Mesenchymal stem cell (in vitro differentiated cells and primary cell): ENCODE results near the gene UPK3A.

Source experiments
- DNase-seq: peaks from one replicate; pipeline ENCODE4 v3.0.0-alpha.2; 2013
- H2AFZ ChIP-seq: one replicate; pipeline ENCODE4 v1.6.1; 2013; ENCODE audit warnings: low read depth, mild to moderate bottlenecking, control low read depth, inconsistent platforms, low read length, moderate library complexity
- H2AK5ac ChIP-seq: 2 replicates; pipeline ENCODE4 v1.6.1; 2013; ENCODE audit warnings: low read length, moderate library complexity, mild to moderate bottlenecking, inconsistent platforms; ENCODE audit not compliant: severe bottlenecking
- H2BK120ac ChIP-seq: one replicate; pipeline ENCODE4 v1.6.1; 2013; ENCODE audit warnings: low read depth, mild to moderate bottlenecking, inconsistent platforms, low read length, moderate library complexity
- H2BK12ac ChIP-seq, 2 experiments: one replicate each; pipeline ENCODE4 v1.6.1; 2013; ENCODE audit warnings: inconsistent platforms in 2 of 2, low read length in 2 of 2, mild to moderate bottlenecking in 2 of 2, moderate library complexity in 2 of 2, control low read depth in 1 of 2
- H2BK15ac ChIP-seq: one replicate; pipeline ENCODE4 v1.6.1; 2013; ENCODE audit warnings: mild to moderate bottlenecking, low read depth, inconsistent platforms; ENCODE audit not compliant: poor library complexity, severe bottlenecking
- H2BK5ac ChIP-seq: 2 replicates; pipeline ENCODE4 v1.6.1; 2013; ENCODE audit warnings: low read depth, mild to moderate bottlenecking, low read length, control low read depth, inconsistent platforms; ENCODE audit not compliant: poor library complexity, severe bottlenecking
- H3K14ac ChIP-seq, 2 experiments: one replicate each; pipeline ENCODE4 v1.6.1; 2013; ENCODE audit warnings: inconsistent platforms in 2 of 2, low read length in 2 of 2, control low read depth in 1 of 2, mild to moderate bottlenecking in 1 of 2, moderate library complexity in 1 of 2
- H3K18ac ChIP-seq, 2 experiments: one replicate each; pipeline ENCODE4 v1.6.1; 2013; ENCODE audit warnings: inconsistent platforms in 2 of 2, low read length in 2 of 2, control low read depth in 1 of 2, low read depth in 1 of 2, mild to moderate bottlenecking in 1 of 2
- H3K23ac ChIP-seq, 2 experiments: one replicate each; pipeline ENCODE4 v1.6.1; 2013; ENCODE audit warnings: inconsistent platforms in 2 of 2, low read length in 2 of 2, mild to moderate bottlenecking in 2 of 2, moderate library complexity in 2 of 2, control low read depth in 1 of 2
- H3K27ac ChIP-seq: 2 replicates; pipeline ENCODE4 v1.5.1; 2013; ENCODE audit warnings: mild to moderate bottlenecking, moderate library complexity, low read length, control low read depth, inconsistent platforms; ENCODE audit not compliant: poor library complexity, severe bottlenecking
- H3K27me3 ChIP-seq, 2 experiments: 2 replicates each; pipeline versions ENCODE4 v1.6.1 to v1.7.0; 2013; ENCODE audit warnings: low read length in 2 of 2, mild to moderate bottlenecking in 2 of 2, moderate library complexity in 2 of 2, control low read depth in 1 of 2, inconsistent platforms in 1 of 2; ENCODE audit not compliant: control insufficient read depth in 1 of 2, insufficient read depth in 1 of 2
- H3K36me3 ChIP-seq, 2 experiments: 2 replicates each; pipeline versions ENCODE4 v1.6.1 to v1.7.0; 2013; ENCODE audit warnings: low read length in 2 of 2, control low read depth in 1 of 2, inconsistent platforms in 1 of 2, low read depth in 1 of 2, mild to moderate bottlenecking in 1 of 2; ENCODE audit not compliant: insufficient read depth in 2 of 2, control insufficient read depth in 1 of 2
- H3K4ac ChIP-seq, 2 experiments: one replicate each; pipeline ENCODE4 v1.6.1; 2013; ENCODE audit warnings: inconsistent platforms in 2 of 2, low read length in 2 of 2, mild to moderate bottlenecking in 2 of 2, moderate library complexity in 2 of 2, control low read depth in 1 of 2, low read depth in 1 of 2
- H3K4me1 ChIP-seq: 2 replicates; pipeline ENCODE4 v1.6.1; 2013; ENCODE audit warnings: low read depth, low read length, control low read depth; ENCODE audit not compliant: control insufficient read depth, insufficient read depth
- H3K4me2 ChIP-seq: 2 replicates; pipeline ENCODE4 v1.6.1; 2013; ENCODE audit warnings: low read length, mild to moderate bottlenecking, inconsistent platforms; ENCODE audit not compliant: poor library complexity, severe bottlenecking
- H3K4me3 ChIP-seq, 2 experiments: 2 replicates each; pipeline versions ENCODE4 v1.5.1 to v1.7.0; 2013; ENCODE audit warnings: low read length in 2 of 2, mild to moderate bottlenecking in 2 of 2, control low read depth in 1 of 2, low read depth in 1 of 2; ENCODE audit not compliant: insufficient read depth in 1 of 2
- H3K79me1 ChIP-seq: replicated peaks from 2 replicates; pipeline ENCODE4 v1.6.1; 2013; ENCODE audit warnings: mild to moderate bottlenecking, control low read depth, low read length, inconsistent platforms; ENCODE audit not compliant: poor library complexity, severe bottlenecking
- H3K9ac ChIP-seq: 2 replicates; pipeline ENCODE4 v1.7.0; 2013; ENCODE audit warnings: mild to moderate bottlenecking, low read length, moderate library complexity
- H3K9me3 ChIP-seq: 2 replicates; pipeline ENCODE4 v1.7.0; 2013; ENCODE audit warnings: mild to moderate bottlenecking, low read length; ENCODE audit not compliant: control insufficient read depth
- H4K8ac ChIP-seq: one replicate; pipeline ENCODE4 v1.6.1; 2013; ENCODE audit warnings: inconsistent platforms, mild to moderate bottlenecking, low read length, moderate library complexity
- H4K91ac ChIP-seq: one replicate; pipeline ENCODE4 v1.6.1; 2013; ENCODE audit warnings: mild to moderate bottlenecking, low read length, inconsistent platforms
- whole genome bisulfite sequencing: methylation state at CpG from one replicate; pipeline ENCODE4 v1.1.7; 2013; ENCODE audit warnings: mixed read lengths; 5-methylcytosine and 5-hydroxymethylcytosine counted together

Gene UPK3A

GRCh38 chr22:45239681-45240051 lies 45.1 kb upstream of the UPK3A start:
- Histone ChIP-seq H3K9me3 (no peaks in the 10 kb centered on the region), H3K4me2 (peak overlapping the region; percentile 92), H3K27me3 (no peaks in the 10 kb centered on the region), H2BK120ac (no peak overlapping the region), H3K9ac (peak overlapping the region; percentile 81), H2BK15ac (no peak overlapping the region), H2BK5ac (no peak overlapping the region), H3K36me3 (peaks cover 3 to 24% of the 10 kb centered on the region in 2 experiments), H2BK12ac (peak overlapping the region in 1 of 2 experiments; percentile 21), H4K91ac (peak overlapping the region; percentile 53), H3K18ac (no peak overlapping the region), H3K14ac (peak overlapping the region in 1 of 2 experiments; percentile 61), H3K23ac (no peak overlapping the region), H3K79me1 (peaks cover 40% of the 10 kb centered on the region), H2AK5ac (no peak overlapping the region), H3K4me1 (peaks cover 18% of the 10 kb centered on the region), H2AFZ (no peak overlapping the region), H3K4me3 (peak overlapping the region; percentile 72 to 88), H3K27ac (no peak overlapping the region), H4K8ac (no peak overlapping the region), H3K4ac (peak overlapping the region in 1 of 2 experiments; percentile 56)
- WGBS = 46% methylated on average over 5 of the region's 8 CpGs
- no peak for DNase-seq

DNA sequence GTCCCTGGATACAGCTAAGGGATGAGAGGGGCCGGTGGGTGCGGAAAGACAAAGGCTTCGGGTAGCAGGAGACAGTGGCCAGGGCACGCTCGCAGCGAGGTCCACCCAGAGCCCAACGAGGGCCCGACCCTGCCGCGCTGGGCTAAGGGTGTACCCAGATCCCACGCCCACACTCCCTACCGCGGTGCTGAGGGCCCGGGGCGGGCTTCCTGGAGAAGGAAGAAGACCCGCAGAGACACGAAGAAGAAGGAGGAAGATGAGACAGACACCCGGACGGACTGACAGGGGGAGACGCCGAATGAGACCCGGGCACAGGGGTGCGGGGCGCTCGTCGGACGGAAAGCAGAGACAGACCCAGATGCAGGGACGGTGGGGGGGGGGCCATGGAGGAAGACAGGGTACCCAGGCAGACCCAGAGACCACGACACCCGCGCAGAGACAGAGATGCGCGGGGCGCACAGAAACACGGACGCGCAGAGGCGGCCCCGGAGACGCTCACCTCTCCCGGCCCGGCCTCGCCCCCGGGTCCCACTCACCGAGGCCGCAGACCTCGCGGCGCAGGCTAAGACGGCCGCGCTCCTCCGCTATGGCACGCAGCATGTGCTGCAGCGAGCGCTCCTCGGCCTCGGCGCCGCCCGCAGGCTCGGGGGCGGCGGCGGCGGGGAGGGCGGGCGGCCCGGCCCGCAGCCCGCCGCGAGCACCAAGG lies 44.5 kb upstream of the UPK3A start:
- Histone ChIP-seq H3K27ac (no peak overlapping the region), H3K9ac (peak overlapping the region; percentile 81), H2BK15ac (no peak overlapping the region), H3K4me1 (peaks cover 20% of the 10 kb centered on the region), H2AFZ (peak overlapping the region; percentile 16), H3K14ac (peak overlapping the region in 1 of 2 experiments; percentile 61), H2BK5ac (no peak overlapping the region), H3K36me3 (peaks cover 3 to 21% of the 10 kb centered on the region in 2 experiments), H3K23ac (peak overlapping the region in 1 of 2 experiments; percentile 90), H3K4me3 (peak overlapping the region; percentile 72 to 88), H3K4me2 (peak overlapping the region; percentile 92), H3K79me1 (peaks cover 38% of the 10 kb centered on the region), H2BK120ac (peak overlapping the region; percentile 11), H4K8ac (no peak overlapping the region), H3K4ac (peak overlapping the region in 1 of 2 experiments; percentile 56), H3K18ac (peak overlapping the region; percentile 17 to 50), H2BK12ac (peak overlapping the region in 1 of 2 experiments; percentile 21), H4K91ac (no peak overlapping the region), H3K27me3 (no peaks in the 10 kb centered on the region), H2AK5ac (no peak overlapping the region), H3K9me3 (no peaks in the 10 kb centered on the region)
- WGBS = under 1% methylated on average over 34 of the region's 73 CpGs
- DNase-seq = peak; percentile 43

DNA sequence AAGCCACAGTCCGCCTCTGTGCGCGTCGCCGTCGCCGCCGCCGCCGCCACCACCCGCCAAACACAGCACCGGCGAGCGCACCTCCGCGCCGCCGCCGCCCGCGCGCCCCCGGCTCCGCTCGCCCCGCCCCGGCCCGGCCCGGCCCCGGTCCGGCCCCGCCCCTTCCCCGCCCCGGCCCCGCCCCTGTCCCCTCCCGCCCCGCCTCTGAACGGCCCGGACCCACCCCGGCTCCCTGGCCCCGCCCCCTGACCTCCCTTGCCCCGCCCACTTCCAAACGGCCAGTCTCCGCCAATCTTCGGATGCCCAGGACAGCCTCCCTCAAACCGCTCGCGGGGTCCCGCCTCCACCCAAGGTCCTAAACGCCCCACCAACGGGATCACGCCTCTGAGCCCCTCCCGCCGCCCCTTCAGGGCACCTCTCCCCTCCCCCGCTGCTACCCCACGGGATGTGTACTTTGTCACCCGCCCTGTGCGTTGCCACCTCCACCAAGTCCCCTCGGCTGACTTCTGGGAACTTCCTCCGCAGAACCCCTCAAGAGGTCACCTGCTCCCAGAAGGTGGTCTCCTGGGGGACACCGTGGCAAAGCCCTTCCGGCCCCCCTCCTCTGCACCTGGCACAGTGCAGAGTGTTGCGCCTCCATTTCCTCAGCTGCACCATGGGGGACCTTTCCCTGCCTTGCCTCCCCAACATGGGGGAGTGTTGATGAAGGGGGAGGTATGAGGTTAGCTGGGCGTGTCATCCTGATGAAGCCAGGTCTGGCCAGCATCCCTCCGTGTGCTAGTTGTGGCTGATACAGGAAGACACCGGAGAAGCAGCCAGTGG lies 43.7 kb upstream of the UPK3A start, which contains the start of gene KIAA0930:
Gene KIAA0930 (minus strand): TSS at position 85 of the 822 bp plus-strand sequence. CDS start 191 bp downstream, outside the sequence.
- 6% methylated on average over 26 of the region's 66 CpGs for whole genome bisulfite sequencing
- H3K9ac ChIP-seq = peak within 1 kb of the TSS; percentile 81

GRCh38 chr22:45242778-45243191 lies 42.0 kb upstream of the UPK3A start:
- Histone ChIP-seq H2AFZ (no peak overlapping the region), H3K23ac (no peak overlapping the region), H3K9me3 (no peaks in the 10 kb centered on the region), H2AK5ac (no peak overlapping the region), H3K18ac (no peak overlapping the region), H2BK120ac (no peak overlapping the region), H3K4me3 (no peak overlapping the region), H3K4me1 (peaks cover 25% of the 10 kb centered on the region), H2BK15ac (no peak overlapping the region), H3K27me3 (no peaks in the 10 kb centered on the region), H4K91ac (no peak overlapping the region), H3K14ac (no peak overlapping the region), H3K9ac (no peak overlapping the region), H3K79me1 (peaks cover 20% of the 10 kb centered on the region), H3K4me2 (no peak overlapping the region), H2BK12ac (no peak overlapping the region), H4K8ac (no peak overlapping the region), H3K27ac (no peak overlapping the region), H2BK5ac (no peak overlapping the region), H3K4ac (no peak overlapping the region), H3K36me3 (peaks cover 3 to 6% of the 10 kb centered on the region in 2 experiments)
- WGBS = 82% methylated on average over 7 of the region's 7 CpGs
- DNase-seq = no peak

More for the DNA sequence above, 43.7 kb upstream of the UPK3A start, which contains the start of gene KIAA0930:
- peak within 1 kb of the TSS; percentile 37 for H2AK5ac ChIP-seq
- H3K18ac ChIP-seq = peak within 1 kb of the TSS; percentile 17 to 50
- H3K79me1 ChIP-seq = peaks cover 32% of the 10 kb centered on the region
- peak within 1 kb of the TSS; percentile 53 for H4K91ac ChIP-seq
- H3K4me1 ChIP-seq = peaks cover 22% of the 10 kb centered on the region
- no peaks in the 10 kb centered on the region for H3K9me3 ChIP-seq
- peak; percentile 74 for DNase-seq
- peak within 1 kb of the TSS in 1 of 2 experiments; percentile 90 for H3K23ac ChIP-seq
- H3K14ac ChIP-seq = peak within 1 kb of the TSS in 1 of 2 experiments; percentile 61
- H2BK5ac ChIP-seq = no peak within 1 kb of the TSS
- H2BK15ac ChIP-seq = peak within 1 kb of the TSS; percentile 50
- H2AFZ ChIP-seq = peak within 1 kb of the TSS; percentile 21
- H4K8ac ChIP-seq = peak within 1 kb of the TSS; percentile 30
- H3K4me3 ChIP-seq = peak within 1 kb of the TSS; percentile 72 to 88
- peaks cover 3 to 15% of the 10 kb centered on the region in 2 experiments for H3K36me3 ChIP-seq
- peak within 1 kb of the TSS; percentile 92 for H3K4me2 ChIP-seq
- H3K4ac ChIP-seq = peak within 1 kb of the TSS in 1 of 2 experiments; percentile 56
- peak within 1 kb of the TSS; percentile 11 for H2BK120ac ChIP-seq
- H3K27me3 ChIP-seq = no peaks in the 10 kb centered on the region
- no peak within 1 kb of the TSS for H3K27ac ChIP-seq
- H2BK12ac ChIP-seq = peak within 1 kb of the TSS; percentile 11 to 79
